ENCODE results near the gene B4GALT5. TPM values are rescaled to one million over a fixed set of nuclear protein-coding genes. Genes with fewer than 3 reads are reported as not detected.

Gene B4GALT5
- total and polyA plus RNA-seq, 4 donors = 8.3 to 38.3 (median 22.3) TPM

GRCh38 chr20:49742948-49743347 is 29.3 kb upstream of the B4GALT5 start:
- no peaks in the 10 kb centered on the region for H3K4me1 ChIP-seq (ENCODE audit: control insufficient read depth in 1 of 2, insufficient read depth in 2 of 2, low read length in 2 of 2)
- H3K9me3 ChIP-seq (ENCODE audit: control insufficient read depth, low read length) = no peaks in the 10 kb centered on the region
- intact Hi-C loops (cut with DNase I) = no loop called here
- H3K36me3 ChIP-seq (ENCODE audit: control insufficient read depth in 1 of 2, insufficient read depth in 2 of 2, low read length in 1 of 2) = no peaks in the 10 kb centered on the region
- H3K4me3 ChIP-seq (ENCODE audit: low read length in 2 of 2) = no peak overlapping the region
- WGBS, 2 donors = 88% methylated on average over 9 of the region's 9 CpGs
- ATAC-seq (ENCODE audit: low FRiP score) (no peak), DNase-seq (no peak)
- H3K27ac ChIP-seq (ENCODE audit: low read depth in 1 of 2, low read length in 2 of 2) = no peak overlapping the region
- H3K27me3 ChIP-seq (ENCODE audit: control insufficient read depth in 1 of 2, insufficient read depth in 2 of 2, low read length in 1 of 2) = no peaks in the 10 kb centered on the region

- Histone ChIP-seq H3K27me3 (ENCODE audit: control insufficient read depth in 1 of 2, insufficient read depth in 2 of 2, low read length in 1 of 2) (no peaks in the 10 kb centered on the region), H3K4me3 (ENCODE audit: low read length in 2 of 2) (no peak overlapping the region), H3K9me3 (ENCODE audit: control insufficient read depth, low read length) (no peaks in the 10 kb centered on the region), H3K27ac (ENCODE audit: low read depth in 1 of 2, low read length in 2 of 2) (no peak overlapping the region), H3K36me3 (ENCODE audit: control insufficient read depth in 1 of 2, insufficient read depth in 2 of 2, low read length in 1 of 2) (no peaks in the 10 kb centered on the region), H3K4me1 (ENCODE audit: control insufficient read depth in 1 of 2, insufficient read depth in 2 of 2, low read length in 2 of 2) (no peaks in the 10 kb centered on the region)
- intact Hi-C loops (cut with DNase I) = no loop called here
- no peak for DNase-seq
- ATAC-seq (ENCODE audit: low FRiP score) = no peak
- 92 to 93% methylated on average over 8 of the region's 8 CpGs for WGBS, 2 donors
Measured at GRCh38 chr20:49741977-49742376, 28.3 kb upstream of the B4GALT5 start.

GRCh38 chr20:49740807-49741206 is 27.1 kb upstream of the B4GALT5 start:
- intact Hi-C loops (cut with DNase I) = no loop called here
- 90 to 91% methylated on average over 5 of the region's 5 CpGs for WGBS, 2 donors
- no peaks in the 10 kb centered on the region for H3K9me3 ChIP-seq (ENCODE audit: control insufficient read depth, low read length)

GRCh38 chr20:49739042-49739441 is 25.4 kb upstream of the B4GALT5 start:
- ATAC-seq (ENCODE audit: low FRiP score) (no peak), DNase-seq (no peak)
- H3K4me1 ChIP-seq (ENCODE audit: control insufficient read depth in 1 of 2, insufficient read depth in 2 of 2, low read length in 2 of 2) = no peaks in the 10 kb centered on the region
- no peaks in the 10 kb centered on the region for H3K36me3 ChIP-seq (ENCODE audit: control insufficient read depth in 1 of 2, insufficient read depth in 2 of 2, low read length in 1 of 2)
- 88 to 91% methylated on average over 6 of the region's 6 CpGs for WGBS, 2 donors
- H3K4me3 ChIP-seq (ENCODE audit: low read length in 2 of 2) = no peak overlapping the region
- intact Hi-C loops (cut with DNase I) = no loop called here
- H3K9me3 ChIP-seq (ENCODE audit: control insufficient read depth, low read length) = no peaks in the 10 kb centered on the region
- no peak overlapping the region for H3K27ac ChIP-seq (ENCODE audit: low read depth in 1 of 2, low read length in 2 of 2)
- H3K27me3 ChIP-seq (ENCODE audit: control insufficient read depth in 1 of 2, insufficient read depth in 2 of 2, low read length in 1 of 2) = no peaks in the 10 kb centered on the region

More at GRCh38 chr20:49740807-49741206, 27.1 kb upstream of the B4GALT5 start:
- no peaks in the 10 kb centered on the region for H3K36me3 ChIP-seq (ENCODE audit: control insufficient read depth in 1 of 2, insufficient read depth in 2 of 2, low read length in 1 of 2)
- ATAC-seq (ENCODE audit: low FRiP score) = no peak
- DNase-seq = no peak
- H3K4me1 ChIP-seq (ENCODE audit: control insufficient read depth in 1 of 2, insufficient read depth in 2 of 2, low read length in 2 of 2) = no peaks in the 10 kb centered on the region
- no peaks in the 10 kb centered on the region for H3K27me3 ChIP-seq (ENCODE audit: control insufficient read depth in 1 of 2, insufficient read depth in 2 of 2, low read length in 1 of 2)
- no peak overlapping the region for H3K4me3 ChIP-seq (ENCODE audit: low read length in 2 of 2)
- no peak overlapping the region for H3K27ac ChIP-seq (ENCODE audit: low read depth in 1 of 2, low read length in 2 of 2)

GRCh38 chr20:49737260-49737659 is 23.6 kb upstream of the B4GALT5 start:
- Histone ChIP-seq H3K36me3 (ENCODE audit: control insufficient read depth in 1 of 2, insufficient read depth in 2 of 2, low read length in 1 of 2) (no peaks in the 10 kb centered on the region), H3K4me1 (ENCODE audit: control insufficient read depth in 1 of 2, insufficient read depth in 2 of 2, low read length in 2 of 2) (no peaks in the 10 kb centered on the region), H3K27ac (ENCODE audit: low read depth in 1 of 2, low read length in 2 of 2) (no peak overlapping the region), H3K4me3 (ENCODE audit: low read length in 2 of 2) (no peak overlapping the region), H3K27me3 (ENCODE audit: control insufficient read depth in 1 of 2, insufficient read depth in 2 of 2, low read length in 1 of 2) (no peaks in the 10 kb centered on the region), H3K9me3 (ENCODE audit: control insufficient read depth, low read length) (no peaks in the 10 kb centered on the region)
- ATAC-seq (ENCODE audit: low FRiP score) (no peak), DNase-seq (no peak)
- WGBS, 2 donors = 62 to 64% methylated on average over 2 of the region's 2 CpGs
- intact Hi-C loops (cut with DNase I) = no loop called here

GRCh38 chr20:49729780-49730179 is 16.1 kb upstream of the B4GALT5 start:
- H3K4me3 ChIP-seq (ENCODE audit: low read length in 2 of 2) = no peak overlapping the region
- H3K9me3 ChIP-seq (ENCODE audit: control insufficient read depth, low read length) = no peaks in the 10 kb centered on the region
- H3K4me1 ChIP-seq (ENCODE audit: control insufficient read depth in 1 of 2, insufficient read depth in 2 of 2, low read length in 2 of 2) = no peaks in the 10 kb centered on the region
- no peaks in the 10 kb centered on the region for H3K36me3 ChIP-seq (ENCODE audit: control insufficient read depth in 1 of 2, insufficient read depth in 2 of 2, low read length in 1 of 2)
- no peaks in the 10 kb centered on the region for H3K27me3 ChIP-seq (ENCODE audit: control insufficient read depth in 1 of 2, insufficient read depth in 2 of 2, low read length in 1 of 2)
- DNase-seq (no peak), ATAC-seq (ENCODE audit: low FRiP score) (no peak)
- 67 to 71% methylated on average over 3 of the region's 3 CpGs for WGBS, 2 donors
- H3K27ac ChIP-seq (ENCODE audit: low read depth in 1 of 2, low read length in 2 of 2) = no peak overlapping the region
- intact Hi-C loops (cut with DNase I) = no loop called here

- no peak overlapping the region for H3K4me3 ChIP-seq (ENCODE audit: low read length in 2 of 2)
- DNase-seq (no peak), ATAC-seq (ENCODE audit: low FRiP score) (no peak)
- no peaks in the 10 kb centered on the region for H3K36me3 ChIP-seq (ENCODE audit: control insufficient read depth in 1 of 2, insufficient read depth in 2 of 2, low read length in 1 of 2)
- H3K27ac ChIP-seq (ENCODE audit: low read depth in 1 of 2, low read length in 2 of 2) = no peak overlapping the region
- H3K27me3 ChIP-seq (ENCODE audit: control insufficient read depth in 1 of 2, insufficient read depth in 2 of 2, low read length in 1 of 2) = no peaks in the 10 kb centered on the region
- 93 to 96% methylated on average over 3 of the region's 3 CpGs for WGBS, 2 donors
- intact Hi-C loops (cut with DNase I) = no loop called here
- H3K9me3 ChIP-seq (ENCODE audit: control insufficient read depth, low read length) = no peaks in the 10 kb centered on the region
- H3K4me1 ChIP-seq (ENCODE audit: control insufficient read depth in 1 of 2, insufficient read depth in 2 of 2, low read length in 2 of 2) = no peaks in the 10 kb centered on the region
Measured at GRCh38 chr20:49727894-49728885, 14.5 kb upstream of the B4GALT5 start.

- intact Hi-C loops (cut with DNase I) = no loop called here
- ATAC-seq (ENCODE audit: low FRiP score) = no peak
- no peak overlapping the region for H3K27ac ChIP-seq (ENCODE audit: low read depth in 1 of 2, low read length in 2 of 2)
Measured at GRCh38 chr20:49727478-49727877, 13.8 kb upstream of the B4GALT5 start.

GRCh38 chr20:49725694-49726093 is 12.0 kb upstream of the B4GALT5 start:
- H3K4me3 ChIP-seq (ENCODE audit: low read length in 2 of 2) = no peak overlapping the region
- no peak for DNase-seq
- intact Hi-C loops (cut with DNase I) = no loop called here
- 81 to 90% methylated on average over 2 of the region's 2 CpGs for WGBS, 2 donors
- no peak overlapping the region for H3K27ac ChIP-seq (ENCODE audit: low read depth in 1 of 2, low read length in 2 of 2)
- no peaks in the 10 kb centered on the region for H3K9me3 ChIP-seq (ENCODE audit: control insufficient read depth, low read length)
- no peak for ATAC-seq (ENCODE audit: low FRiP score)
- no peaks in the 10 kb centered on the region for H3K4me1 ChIP-seq (ENCODE audit: control insufficient read depth in 1 of 2, insufficient read depth in 2 of 2, low read length in 2 of 2)
- no peaks in the 10 kb centered on the region for H3K36me3 ChIP-seq (ENCODE audit: control insufficient read depth in 1 of 2, insufficient read depth in 2 of 2, low read length in 1 of 2)
- H3K27me3 ChIP-seq (ENCODE audit: control insufficient read depth in 1 of 2, insufficient read depth in 2 of 2, low read length in 1 of 2) = no peaks in the 10 kb centered on the region

More at GRCh38 chr20:49727478-49727877, 13.8 kb upstream of the B4GALT5 start:
- no peaks in the 10 kb centered on the region for H3K4me1 ChIP-seq (ENCODE audit: control insufficient read depth in 1 of 2, insufficient read depth in 2 of 2, low read length in 2 of 2)
- H3K36me3 ChIP-seq (ENCODE audit: control insufficient read depth in 1 of 2, insufficient read depth in 2 of 2, low read length in 1 of 2) = no peaks in the 10 kb centered on the region
- no peaks in the 10 kb centered on the region for H3K27me3 ChIP-seq (ENCODE audit: control insufficient read depth in 1 of 2, insufficient read depth in 2 of 2, low read length in 1 of 2)
- no peaks in the 10 kb centered on the region for H3K9me3 ChIP-seq (ENCODE audit: control insufficient read depth, low read length)
- no peak overlapping the region for H3K4me3 ChIP-seq (ENCODE audit: low read length in 2 of 2)
- DNase-seq = no peak
- WGBS, 2 donors = 94 to 95% methylated on average over 4 of the region's 4 CpGs
